ENCODE data around the gene DCBLD2. TPM values are rescaled to one million over a fixed set of nuclear protein-coding genes. Genes with fewer than 3 reads are reported as not detected.

The DCBLD2 gene
- total RNA-seq, 4 donors from 2014 or later: 37.3 to 48.4 (median 46.6) TPM

GRCh38 chr3:98797905-98798304, 103.6 kb downstream of the DCBLD2 start:
- no peak overlapping the region for H3K4me3 ChIP-seq
- H3K36me3 ChIP-seq: peaks cover 0 to 54% (median 25%) of the 10 kb centered on the region in 4 donors
- no peaks in the 10 kb centered on the region for H3K27me3 ChIP-seq
- intact Hi-C loops (cut with DNase I): no loop called here
- H3K9me3 ChIP-seq: no peaks in the 10 kb centered on the region
- no peaks in the 10 kb centered on the region for H3K4me1 ChIP-seq
- no peak for DNase-seq (ENCODE audit: extremely low spot score)
- 84% methylated on average over 4 of the region's 4 CpGs for WGBS
- no peak for TF ChIP-seq POLR2AphosphoS5 (IDR thresholded peaks at IDR 0.05)
- TF ChIP-seq EP300 (IDR thresholded peaks at IDR 0.05): no peak
- TF ChIP-seq POLR2A (IDR thresholded peaks at IDR 0.05; ENCODE audit: low read depth): no peak
- no peak for TF ChIP-seq CTCF (IDR thresholded peaks at IDR 0.05)
- no peak overlapping the region for H3K27ac ChIP-seq (replicated peaks in 1 of 4)

- H3K4me3 ChIP-seq: no peak overlapping the region
- TF ChIP-seq POLR2A (IDR thresholded peaks at IDR 0.05; ENCODE audit: low read depth) (no peak), CTCF (IDR thresholded peaks at IDR 0.05) (no peak), EP300 (IDR thresholded peaks at IDR 0.05) (no peak), POLR2AphosphoS5 (IDR thresholded peaks at IDR 0.05) (no peak)
- WGBS: 75% methylated on average over 5 of the region's 5 CpGs
- intact Hi-C loops (cut with DNase I): no loop called here
- DNase-seq (ENCODE audit: extremely low spot score): no peak
- H3K36me3 ChIP-seq: peaks cover 0 to 49% (median 22%) of the 10 kb centered on the region in 4 donors
- H3K27ac ChIP-seq (replicated peaks in 1 of 4): no peak overlapping the region
- H3K4me1 ChIP-seq: no peaks in the 10 kb centered on the region
- H3K27me3 ChIP-seq: no peaks in the 10 kb centered on the region
- no peaks in the 10 kb centered on the region for H3K9me3 ChIP-seq
Measured at GRCh38 chr3:98796334-98796733, 105.2 kb downstream of the DCBLD2 start.

- TF ChIP-seq POLR2A (IDR thresholded peaks at IDR 0.05; ENCODE audit: low read depth): no peak
- no peak for TF ChIP-seq EP300 (IDR thresholded peaks at IDR 0.05)
- TF ChIP-seq CTCF (IDR thresholded peaks at IDR 0.05): no peak
- no peak for TF ChIP-seq POLR2AphosphoS5 (IDR thresholded peaks at IDR 0.05)
- WGBS: 85% methylated on average over 3 of the region's 3 CpGs
- no peak overlapping the region for H3K27ac ChIP-seq (replicated peaks in 1 of 4)
- no peak for DNase-seq (ENCODE audit: extremely low spot score)
- no peaks in the 10 kb centered on the region for H3K4me1 ChIP-seq
- no peaks in the 10 kb centered on the region for H3K9me3 ChIP-seq
- no peak overlapping the region for H3K4me3 ChIP-seq
- peaks cover 0 to 26% (median 10%) of the 10 kb centered on the region in 4 donors for H3K36me3 ChIP-seq
- intact Hi-C loops (cut with DNase I): no loop called here
- no peaks in the 10 kb centered on the region for H3K27me3 ChIP-seq
Measured at GRCh38 chr3:98793971-98794370, 107.5 kb downstream of the DCBLD2 start.

- peaks cover 0 to 7% (median 2%) of the 10 kb centered on the region in 4 donors for H3K4me1 ChIP-seq
- H3K27me3 ChIP-seq: no peaks in the 10 kb centered on the region
- no peak for TF ChIP-seq POLR2AphosphoS5 (IDR thresholded peaks at IDR 0.05)
- TF ChIP-seq EP300 (IDR thresholded peaks at IDR 0.05): no peak
- no peak for TF ChIP-seq CTCF (IDR thresholded peaks at IDR 0.05)
- TF ChIP-seq POLR2A (IDR thresholded peaks at IDR 0.05; ENCODE audit: low read depth): no peak
- WGBS: 86% methylated on average over 7 of the region's 7 CpGs
- DNase-seq (ENCODE audit: extremely low spot score): no peak
- no peaks in the 10 kb centered on the region for H3K9me3 ChIP-seq
- H3K4me3 ChIP-seq: no peak overlapping the region
- no peak overlapping the region for H3K27ac ChIP-seq (replicated peaks in 1 of 4)
- intact Hi-C loops (cut with DNase I): no loop called here
- peaks cover 0 to 20% (median 10%) of the 10 kb centered on the region in 4 donors for H3K36me3 ChIP-seq
Measured at GRCh38 chr3:98791341-98792325, 109.9 kb downstream of the DCBLD2 start.
